EL (cell line): ENCODE measurements around the gene LPP.
A peak's percentile ranks its signal among the peaks of the same experiment; 100 is the strongest.

Source experiments
- DNase-seq: peaks from one replicate; pipeline ENCODE4 v3.0.0-alpha.2; 2016

Gene LPP

GRCh38 chr3:188170461-188171459 is 16.8 kb downstream of the LPP start:
- no peak for DNase-seq

- DNase-seq = no peak
Observed at GRCh38 chr3:188171682-188172467, 17.9 kb downstream of the LPP start.

- no peak for DNase-seq
Observed at GRCh38 chr3:188174317-188175044, 20.5 kb downstream of the LPP start.

GRCh38 chr3:188176476-188176875 is 22.5 kb downstream of the LPP start:
- no peak for DNase-seq

- no peak for DNase-seq
Observed at GRCh38 chr3:188176884-188177283, 22.9 kb downstream of the LPP start.

- no peak for DNase-seq
Observed at GRCh38 chr3:188177721-188178120, 23.8 kb downstream of the LPP start.

- DNase-seq = no peak
Observed at GRCh38 chr3:188178293-188178936, 24.5 kb downstream of the LPP start.

- no peak for DNase-seq
Observed at GRCh38 chr3:188179006-188179966, 25.3 kb downstream of the LPP start.

- no peak for DNase-seq
Observed at GRCh38 chr3:188180114-188180513, 26.2 kb downstream of the LPP start.

GRCh38 chr3:188183452-188183851 is 29.5 kb downstream of the LPP start:
- DNase-seq = no peak

GRCh38 chr3:188184160-188184559 is 30.2 kb downstream of the LPP start:
- DNase-seq = no peak

GRCh38 chr3:188184649-188185048 is 30.7 kb downstream of the LPP start:
- no peak for DNase-seq

- no peak for DNase-seq
Observed at GRCh38 chr3:188185717-188186251, 31.8 kb downstream of the LPP start.

- DNase-seq = no peak
Observed at GRCh38 chr3:188187053-188187452, 33.1 kb downstream of the LPP start.

- DNase-seq = no peak
Observed at GRCh38 chr3:188188911-188189310, 35.0 kb downstream of the LPP start.

GRCh38 chr3:188191460-188191859 is 37.5 kb downstream of the LPP start:
- no peak for DNase-seq

- no peak for DNase-seq
Observed at GRCh38 chr3:188192034-188192433, 38.1 kb downstream of the LPP start.

- peak; percentile 60 for DNase-seq
Observed at GRCh38 chr3:188194332-188194731, 40.4 kb downstream of the LPP start.

GRCh38 chr3:188196232-188196990 is 42.5 kb downstream of the LPP start:
- DNase-seq = peak; percentile 68

GRCh38 chr3:188197388-188197847 is 43.5 kb downstream of the LPP start:
- peak; percentile 82 for DNase-seq
